ENCODE measurements around the gene TBC1D22A.

DNA sequence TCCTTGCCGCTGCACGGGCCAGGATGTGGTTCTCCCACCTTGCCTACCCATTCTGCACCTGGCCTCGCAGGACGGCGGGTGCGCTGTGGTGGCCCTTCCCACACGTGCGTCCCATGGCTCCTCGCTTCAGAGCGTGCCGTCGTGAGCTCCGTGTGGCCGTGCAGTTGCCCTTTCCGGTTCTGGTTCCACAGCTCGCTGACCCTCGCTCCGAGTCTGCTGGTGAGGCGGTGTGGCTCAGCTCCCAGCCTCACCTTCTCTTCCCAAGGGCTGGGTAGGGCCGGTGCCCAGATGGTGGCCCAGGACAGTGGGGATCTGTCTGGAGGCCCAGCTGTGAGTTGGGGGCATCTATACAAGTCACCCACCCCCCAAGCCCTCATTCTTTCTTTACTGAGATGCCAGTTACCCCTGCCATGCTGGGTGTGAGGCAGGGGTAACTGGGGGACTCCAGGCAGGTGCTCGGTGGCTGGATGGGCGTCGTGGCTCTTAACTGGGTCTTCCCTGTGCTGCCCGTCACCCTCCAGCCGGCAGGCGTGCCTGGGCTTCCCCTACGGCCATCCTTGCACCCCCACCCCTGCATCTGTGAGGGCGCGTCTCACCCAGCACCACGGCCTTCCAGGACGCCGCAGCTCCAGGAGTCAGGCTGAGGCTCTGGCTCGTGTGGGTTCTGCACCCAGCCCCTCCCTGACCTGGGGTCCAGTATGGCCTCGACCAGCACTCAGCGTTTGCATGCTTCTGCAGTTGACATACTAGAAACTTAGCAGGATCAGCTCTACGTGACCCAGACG, 395.2 kb downstream of the TBC1D22A start:
- TF ChIP-seq RFX5 (IDR thresholded peaks at IDR 0.05; ENCODE audit: low read depth, low read length): no peak
- TF ChIP-seq YY1 (IDR thresholded peaks at IDR 0.05; ENCODE audit: borderline replicate concordance in 1 of 3, control insufficient read depth in 1 of 3, extremely low read depth in 1 of 3, insufficient read depth in 3 of 3, insufficient read length in 1 of 3, insufficient replicate concordance in 2 of 3, low read depth in 1 of 3, low read length in 2 of 3): no peak

All from K562 (cell line).